ENCODE results near the gene MSRB3.

DNA sequence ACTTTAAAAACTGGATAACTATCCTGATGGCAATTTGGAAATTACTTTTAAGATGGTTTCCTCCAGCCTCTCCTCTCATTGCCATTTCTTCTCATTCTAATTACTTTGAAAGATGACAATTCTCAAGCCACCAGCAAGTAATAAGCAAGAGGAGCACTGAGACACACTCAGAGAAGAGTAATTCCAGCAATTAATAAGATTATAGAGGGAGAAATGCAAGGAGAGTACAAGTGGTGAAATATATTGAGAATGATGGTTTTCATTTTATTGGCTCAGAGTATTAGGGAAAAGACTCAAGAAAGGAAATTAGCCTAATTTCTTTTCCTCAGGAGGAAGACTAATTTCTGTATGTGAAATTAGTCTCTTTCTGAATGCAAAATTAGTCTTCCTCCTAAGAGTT, 20.5 kb upstream of the MSRB3 start:
- no peak for TF ChIP-seq RAD21 (IDR thresholded peaks at IDR 0.05; ENCODE audit: insufficient read depth, low read depth, low read length)
- TF ChIP-seq SPI1 (IDR thresholded peaks at IDR 0.05; ENCODE audit: borderline replicate concordance, insufficient read depth, low read depth, low read length), result no peak

Data from GM12878 (cell line).